SJSA1 (cell line): ENCODE results near the gene LAMA4. TPM values are rescaled to one million over a fixed set of nuclear protein-coding genes. Genes with fewer than 3 reads are reported as not detected.
A peak's percentile ranks its signal among the peaks of the same experiment; 100 is the strongest.
"Not testable (repeated sequence)": the region's sequence is repeated elsewhere in the genome, so short reads cannot be mapped to it uniquely, and the experiment has no call there.

Experiments
- DNase-seq, 2 experiments: peaks; one replicate each; pipeline ENCODE4 v3.0.0-alpha.2; 2015 to 2020; ENCODE audit warnings: low spot score in 2 of 2, low read depth in 1 of 2
- H3K27ac ChIP-seq: fragments of 250-450 bp; sonication (Bioruptor Pico); 2 replicates; pipeline ENCODE4 v1.5.1; 2020; ENCODE audit warnings: mild to moderate bottlenecking, moderate library complexity
- H3K27me3 ChIP-seq: fragments of 250-450 bp; sonication (Bioruptor Pico); replicated peaks from 2 replicates; pipeline ENCODE4 v1.5.1; 2020; ENCODE audit warnings: mild to moderate bottlenecking, moderate library complexity
- H3K36me3 ChIP-seq: fragments of 250-450 bp; sonication (Bioruptor Pico); 2 replicates; pipeline ENCODE4 v1.5.1; 2020; ENCODE audit warnings: mild to moderate bottlenecking
- H3K4me1 ChIP-seq: fragments of 250-450 bp; sonication (Bioruptor Pico); replicated peaks from 2 replicates; pipeline ENCODE4 v1.6.1; 2021; ENCODE audit warnings: mild to moderate bottlenecking
- H3K4me3 ChIP-seq: fragments of 250-450 bp; sonication (Bioruptor Pico); 2 replicates; pipeline ENCODE4 v1.5.1; 2020; ENCODE audit warnings: mild to moderate bottlenecking
- H3K9me3 ChIP-seq: fragments of 250-450 bp; sonication (Bioruptor Pico); replicated peaks from 2 replicates; pipeline ENCODE4 v1.5.1; 2020; ENCODE audit warnings: mild to moderate bottlenecking
- total RNA-seq: library from RNA; depleted of rRNA; stranded (reverse); fragments of >200 nt; shearing (Covaris generic); gene quantifications from 2 replicates; pipeline ENCODE4 v1.2.3, GENCODE V29; 2014

Gene LAMA4
- total RNA-seq, 1 experiment from 2014 or later, result 1.8 TPM

GRCh38 chr6:112207131-112207530 is 47.2 kb downstream of the LAMA4 start:
- no peaks in the 10 kb centered on the region for H3K9me3 ChIP-seq
- H3K36me3 ChIP-seq, result no peaks in the 10 kb centered on the region
- H3K27ac ChIP-seq, result no peak overlapping the region
- no peak for DNase-seq
- no peak overlapping the region for H3K4me3 ChIP-seq
- no peaks in the 10 kb centered on the region for H3K27me3 ChIP-seq
- peaks cover 40% of the 10 kb centered on the region for H3K4me1 ChIP-seq

- Histone ChIP-seq H3K27me3 (no peaks in the 10 kb centered on the region), H3K4me3 (no peak overlapping the region), H3K36me3 (no peaks in the 10 kb centered on the region), H3K4me1 (peaks cover 50% of the 10 kb centered on the region), H3K27ac (no peak overlapping the region), H3K9me3 (no peaks in the 10 kb centered on the region)
- no peak for DNase-seq
Observed at GRCh38 chr6:112206110-112206458, 48.3 kb downstream of the LAMA4 start.

GRCh38 chr6:112205427-112206109 is 48.8 kb downstream of the LAMA4 start:
- H3K27ac ChIP-seq, result no peak overlapping the region
- DNase-seq, result peak in 1 of 2 experiments; percentile 43
- no peaks in the 10 kb centered on the region for H3K36me3 ChIP-seq
- no peaks in the 10 kb centered on the region for H3K9me3 ChIP-seq
- no peak overlapping the region for H3K4me3 ChIP-seq
- H3K27me3 ChIP-seq, result no peaks in the 10 kb centered on the region
- H3K4me1 ChIP-seq, result peaks cover 51% of the 10 kb centered on the region

GRCh38 chr6:112204350-112204706 is 50.0 kb downstream of the LAMA4 start:
- no peak overlapping the region for H3K4me3 ChIP-seq
- no peak for DNase-seq
- H3K36me3 ChIP-seq, result no peaks in the 10 kb centered on the region
- H3K9me3 ChIP-seq, result no peaks in the 10 kb centered on the region
- no peaks in the 10 kb centered on the region for H3K27me3 ChIP-seq
- peaks cover 51% of the 10 kb centered on the region for H3K4me1 ChIP-seq
- H3K27ac ChIP-seq, result no peak overlapping the region; the same call in 1 of the 2 replicates

GRCh38 chr6:112203577-112204349 is 50.6 kb downstream of the LAMA4 start:
- peak in 1 of 2 experiments; percentile 51 for DNase-seq
- H3K36me3 ChIP-seq, result no peaks in the 10 kb centered on the region

GRCh38 chr6:112202639-112203341 is 51.6 kb downstream of the LAMA4 start:
- Histone ChIP-seq H3K4me1 (peaks cover 51% of the 10 kb centered on the region), H3K27me3 (no peaks in the 10 kb centered on the region), H3K4me3 (no peak overlapping the region), H3K27ac (peak overlapping the region; percentile 55), H3K36me3 (no peaks in the 10 kb centered on the region), H3K9me3 (no peaks in the 10 kb centered on the region)
- peak; percentile 46 to 60 for DNase-seq

More at GRCh38 chr6:112203577-112204349, 50.6 kb downstream of the LAMA4 start:
- peak overlapping the region; percentile 55 for H3K27ac ChIP-seq
- no peaks in the 10 kb centered on the region for H3K27me3 ChIP-seq
- H3K9me3 ChIP-seq, result no peaks in the 10 kb centered on the region
- H3K4me3 ChIP-seq, result no peak overlapping the region
- peaks cover 51% of the 10 kb centered on the region for H3K4me1 ChIP-seq

GRCh38 chr6:112200185-112200914 is 54.0 kb downstream of the LAMA4 start:
- DNase-seq, H3K27ac ChIP-seq, H3K4me3 ChIP-seq, H3K27me3 ChIP-seq, H3K36me3 ChIP-seq, H3K9me3 ChIP-seq: not testable (repeated sequence)
- H3K4me1 ChIP-seq, result peaks cover 43% of the 10 kb centered on the region

- Histone ChIP-seq H3K27ac (no peak overlapping the region), H3K9me3 (no peaks in the 10 kb centered on the region), H3K36me3 (no peaks in the 10 kb centered on the region), H3K4me3 (no peak overlapping the region), H3K27me3 (no peaks in the 10 kb centered on the region), H3K4me1 (peaks cover 30% of the 10 kb centered on the region)
- no peak for DNase-seq
Observed at GRCh38 chr6:112199001-112199403, 55.4 kb downstream of the LAMA4 start.

- Histone ChIP-seq H3K4me1 (peaks cover 26% of the 10 kb centered on the region), H3K36me3 (no peaks in the 10 kb centered on the region), H3K27me3 (no peaks in the 10 kb centered on the region), H3K9me3 (no peaks in the 10 kb centered on the region), H3K4me3 (no peak overlapping the region), H3K27ac (no peak overlapping the region)
- DNase-seq, result no peak
Observed at GRCh38 chr6:112198582-112198981, 55.8 kb downstream of the LAMA4 start.

- Histone ChIP-seq H3K4me1 (peaks cover 16% of the 10 kb centered on the region), H3K27me3 (no peaks in the 10 kb centered on the region), H3K9me3 (no peaks in the 10 kb centered on the region), H3K27ac (no peak overlapping the region), H3K4me3 (no peak overlapping the region), H3K36me3 (no peaks in the 10 kb centered on the region)
- no peak for DNase-seq
Observed at GRCh38 chr6:112197636-112198035, 56.7 kb downstream of the LAMA4 start.

GRCh38 chr6:112196306-112196705 is 58.1 kb downstream of the LAMA4 start:
- DNase-seq, result no peak
- no peaks in the 10 kb centered on the region for H3K9me3 ChIP-seq
- no peak overlapping the region for H3K27ac ChIP-seq
- peaks cover 3% of the 10 kb centered on the region for H3K4me1 ChIP-seq
- H3K27me3 ChIP-seq, result no peaks in the 10 kb centered on the region
- no peaks in the 10 kb centered on the region for H3K36me3 ChIP-seq
- H3K4me3 ChIP-seq, result no peak overlapping the region

- Histone ChIP-seq H3K4me3 (no peak overlapping the region), H3K27me3 (no peaks in the 10 kb centered on the region), H3K4me1 (no peaks in the 10 kb centered on the region), H3K9me3 (no peaks in the 10 kb centered on the region), H3K27ac (no peak overlapping the region), H3K36me3 (no peaks in the 10 kb centered on the region)
- DNase-seq, result no peak
Observed at GRCh38 chr6:112195166-112195565, 59.2 kb downstream of the LAMA4 start.

GRCh38 chr6:112194511-112194910 is 59.9 kb downstream of the LAMA4 start:
- H3K27ac ChIP-seq, result no peak overlapping the region
- no peaks in the 10 kb centered on the region for H3K4me1 ChIP-seq
- H3K27me3 ChIP-seq, result no peaks in the 10 kb centered on the region
- H3K36me3 ChIP-seq, result no peaks in the 10 kb centered on the region
- no peak for DNase-seq
- no peak overlapping the region for H3K4me3 ChIP-seq
- no peaks in the 10 kb centered on the region for H3K9me3 ChIP-seq
